ENCODE data around the gene BCOR.

The BCOR gene

DNA sequence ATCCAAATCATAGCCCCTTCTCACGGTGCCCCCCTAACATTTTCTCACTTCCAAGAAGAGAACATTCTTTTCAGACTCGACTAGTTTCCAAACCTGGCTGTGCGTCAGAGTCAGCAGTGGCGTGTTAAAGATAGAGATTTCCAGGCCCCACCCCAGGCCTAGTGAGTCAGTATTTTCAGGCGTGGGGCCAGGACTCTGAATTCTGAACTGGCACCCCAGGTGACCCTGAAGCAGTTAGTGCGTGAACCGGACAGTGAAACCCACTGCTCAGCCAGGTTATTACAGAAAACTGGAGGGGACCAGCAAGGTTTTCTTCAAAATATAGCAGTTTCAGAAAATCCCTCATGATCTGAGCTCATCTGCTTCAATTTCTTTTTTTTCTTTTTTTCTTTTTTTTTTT lies 35.0 kb upstream of the BCOR start:
- Histone ChIP-seq H3K36me3 (ENCODE audit: insufficient read depth, low read length) (no peaks in the 10 kb centered on the region), H3K9me3 (ENCODE audit: low read length) (no peaks in the 10 kb centered on the region), H3K4me1 (ENCODE audit: insufficient read depth, low read length) (no peaks in the 10 kb centered on the region), H3K4me3 (ENCODE audit: low read depth in 1 of 2, low read length in 2 of 2) (no peak overlapping the region), H3K9ac (ENCODE audit: low read length) (no peak overlapping the region), H3K27me3 (ENCODE audit: control insufficient read depth in 1 of 2, insufficient read depth in 2 of 2, low read length in 2 of 2) (no peaks in the 10 kb centered on the region), H3K27ac (ENCODE audit: low read depth, low read length) (no peak overlapping the region)

DNA sequence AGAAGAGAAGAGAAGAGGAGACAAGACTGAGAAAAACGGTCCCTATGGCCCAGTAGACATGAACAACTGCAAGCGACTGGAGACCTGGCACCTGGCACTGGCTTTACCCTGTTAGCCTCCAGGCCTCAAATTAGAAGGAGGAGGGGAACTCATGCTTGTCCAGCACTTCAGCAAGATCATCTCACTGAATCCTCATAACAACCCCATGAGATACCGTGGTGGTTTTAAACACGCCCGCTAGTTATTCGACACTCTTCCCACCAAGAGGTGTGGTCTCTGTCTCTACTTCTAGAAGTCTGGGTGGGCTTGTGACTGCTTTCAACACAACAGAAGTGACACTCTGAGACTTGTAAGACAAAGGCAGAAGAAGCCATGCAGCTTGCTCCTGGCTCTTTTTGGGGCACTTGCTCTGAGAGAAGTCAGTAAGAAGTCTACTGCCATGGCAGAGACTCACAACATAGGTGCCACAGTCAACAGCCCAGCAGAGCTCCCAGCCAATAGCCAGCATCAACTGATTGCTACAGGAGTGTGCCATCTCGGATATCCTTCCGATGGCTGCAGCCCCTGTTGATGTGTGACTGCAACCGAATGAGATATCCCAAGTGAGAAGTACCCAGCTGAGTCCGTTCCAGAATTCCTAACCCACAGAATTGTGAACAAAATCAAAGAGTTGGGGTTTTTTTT lies 34.0 kb upstream of the BCOR start:
- no peak overlapping the region for H3K9ac ChIP-seq (ENCODE audit: low read length)
- no peaks in the 10 kb centered on the region for H3K27me3 ChIP-seq (ENCODE audit: control insufficient read depth in 1 of 2, insufficient read depth in 2 of 2, low read length in 2 of 2)
- H3K27ac ChIP-seq (ENCODE audit: low read depth, low read length) = no peak overlapping the region

DNA sequence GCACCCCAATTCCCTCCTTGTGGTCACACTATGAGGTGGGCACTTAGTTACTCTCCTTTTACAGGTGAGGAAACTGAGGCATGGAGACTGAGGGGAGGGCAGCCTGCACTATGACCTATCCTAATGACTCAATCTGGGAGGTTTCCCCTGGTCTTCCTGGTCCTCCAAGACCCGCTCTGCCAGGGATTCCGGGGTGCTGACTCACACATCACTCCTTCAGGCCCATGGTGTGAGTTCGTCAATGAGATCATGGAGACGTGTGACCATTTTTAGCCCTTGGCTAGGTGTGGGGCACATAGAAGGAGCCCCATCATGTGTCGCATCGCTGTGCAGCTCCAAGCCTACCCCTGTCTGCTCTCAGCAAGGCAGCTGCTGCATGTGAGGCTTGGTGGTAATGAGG lies 32.4 kb upstream of the BCOR start:
- H3K9ac ChIP-seq (ENCODE audit: low read length) = no peak overlapping the region
- H3K4me1 ChIP-seq (ENCODE audit: insufficient read depth, low read length) = no peaks in the 10 kb centered on the region
- no peaks in the 10 kb centered on the region for H3K27me3 ChIP-seq (ENCODE audit: control insufficient read depth in 1 of 2, insufficient read depth in 2 of 2, low read length in 2 of 2)
- no peaks in the 10 kb centered on the region for H3K36me3 ChIP-seq (ENCODE audit: insufficient read depth, low read length)
- no peak overlapping the region for H3K27ac ChIP-seq (ENCODE audit: low read depth, low read length)
- H3K9me3 ChIP-seq (ENCODE audit: low read length) = no peaks in the 10 kb centered on the region
- H3K4me3 ChIP-seq (ENCODE audit: low read depth in 1 of 2, low read length in 2 of 2) = no peak overlapping the region

More for the DNA sequence above, 34.0 kb upstream of the BCOR start:
- no peak overlapping the region for H3K4me3 ChIP-seq (ENCODE audit: low read depth in 1 of 2, low read length in 2 of 2)
- no peaks in the 10 kb centered on the region for H3K9me3 ChIP-seq (ENCODE audit: low read length)
- H3K36me3 ChIP-seq (ENCODE audit: insufficient read depth, low read length) = no peaks in the 10 kb centered on the region
- H3K4me1 ChIP-seq (ENCODE audit: insufficient read depth, low read length) = no peaks in the 10 kb centered on the region

DNA sequence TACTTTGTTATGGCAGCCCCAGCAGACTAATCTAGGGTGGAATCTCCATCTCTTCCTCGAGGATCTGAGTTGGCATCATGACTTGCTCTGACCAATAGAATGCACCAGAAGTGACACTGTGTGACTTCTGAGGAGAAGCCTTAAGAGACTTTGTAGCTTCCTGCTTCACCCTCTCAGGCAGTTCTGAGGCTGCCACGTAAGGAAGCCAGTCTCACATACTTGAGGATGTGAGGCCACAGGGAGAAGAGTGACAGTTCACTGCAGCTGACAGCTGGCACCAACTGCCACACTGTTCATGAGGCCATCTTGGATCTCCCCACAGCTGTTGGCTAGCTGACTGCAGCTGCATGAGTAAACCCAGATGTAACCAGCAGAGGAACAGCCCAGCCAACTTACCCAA lies 29.3 kb upstream of the BCOR start:
- H3K36me3 ChIP-seq (ENCODE audit: insufficient read depth, low read length) = no peaks in the 10 kb centered on the region
- H3K27ac ChIP-seq (ENCODE audit: low read depth, low read length) = no peak overlapping the region
- no peak overlapping the region for H3K9ac ChIP-seq (ENCODE audit: low read length)
- H3K27me3 ChIP-seq (ENCODE audit: control insufficient read depth in 1 of 2, insufficient read depth in 2 of 2, low read length in 2 of 2) = no peaks in the 10 kb centered on the region
- H3K4me3 ChIP-seq (ENCODE audit: low read depth in 1 of 2, low read length in 2 of 2) = no peak overlapping the region
- no peaks in the 10 kb centered on the region for H3K4me1 ChIP-seq (ENCODE audit: insufficient read depth, low read length)
- H3K9me3 ChIP-seq (ENCODE audit: low read length) = no peaks in the 10 kb centered on the region

- Histone ChIP-seq H3K4me3 (ENCODE audit: low read depth in 1 of 2, low read length in 2 of 2) (no peak overlapping the region), H3K4me1 (ENCODE audit: insufficient read depth, low read length) (no peaks in the 10 kb centered on the region), H3K27me3 (ENCODE audit: control insufficient read depth in 1 of 2, insufficient read depth in 2 of 2, low read length in 2 of 2) (peaks cover 0 to 5% of the 10 kb centered on the region in 2 donors), H3K9ac (ENCODE audit: low read length) (no peak overlapping the region), H3K36me3 (ENCODE audit: insufficient read depth, low read length) (no peaks in the 10 kb centered on the region), H3K27ac (ENCODE audit: low read depth, low read length) (no peak overlapping the region), H3K9me3 (ENCODE audit: low read length) (no peaks in the 10 kb centered on the region)
Observed at GRCh38 chrX:40122487-40122886, 24.7 kb upstream of the BCOR start.

DNA sequence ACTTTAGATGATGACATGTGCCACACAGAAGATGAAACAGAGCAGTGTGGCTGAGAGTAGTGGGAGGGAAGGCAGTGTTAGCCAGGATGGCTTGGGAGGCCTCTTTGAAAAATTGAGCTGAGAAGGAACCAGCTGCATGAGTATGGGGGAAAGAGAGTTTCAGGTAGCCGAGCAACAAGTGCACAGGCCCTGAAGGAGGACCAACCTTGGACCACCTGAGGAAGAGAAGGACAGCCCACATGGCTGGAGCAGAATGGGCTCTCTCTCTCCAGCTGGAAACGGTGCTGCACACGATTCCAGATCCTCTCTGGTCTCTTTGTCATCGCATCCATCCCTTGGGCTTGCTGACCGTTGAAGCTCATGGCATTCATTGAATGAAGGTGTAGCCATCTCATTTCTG lies 23.9 kb upstream of the BCOR start:
- Histone ChIP-seq H3K9me3 (ENCODE audit: low read length) (no peaks in the 10 kb centered on the region), H3K36me3 (ENCODE audit: insufficient read depth, low read length) (no peaks in the 10 kb centered on the region), H3K9ac (ENCODE audit: low read length) (no peak overlapping the region), H3K4me3 (ENCODE audit: low read depth in 1 of 2, low read length in 2 of 2) (no peak overlapping the region), H3K27ac (ENCODE audit: low read depth, low read length) (no peak overlapping the region), H3K27me3 (ENCODE audit: control insufficient read depth in 1 of 2, insufficient read depth in 2 of 2, low read length in 2 of 2) (peaks cover 0 to 5% of the 10 kb centered on the region in 2 donors), H3K4me1 (ENCODE audit: insufficient read depth, low read length) (no peaks in the 10 kb centered on the region)

DNA sequence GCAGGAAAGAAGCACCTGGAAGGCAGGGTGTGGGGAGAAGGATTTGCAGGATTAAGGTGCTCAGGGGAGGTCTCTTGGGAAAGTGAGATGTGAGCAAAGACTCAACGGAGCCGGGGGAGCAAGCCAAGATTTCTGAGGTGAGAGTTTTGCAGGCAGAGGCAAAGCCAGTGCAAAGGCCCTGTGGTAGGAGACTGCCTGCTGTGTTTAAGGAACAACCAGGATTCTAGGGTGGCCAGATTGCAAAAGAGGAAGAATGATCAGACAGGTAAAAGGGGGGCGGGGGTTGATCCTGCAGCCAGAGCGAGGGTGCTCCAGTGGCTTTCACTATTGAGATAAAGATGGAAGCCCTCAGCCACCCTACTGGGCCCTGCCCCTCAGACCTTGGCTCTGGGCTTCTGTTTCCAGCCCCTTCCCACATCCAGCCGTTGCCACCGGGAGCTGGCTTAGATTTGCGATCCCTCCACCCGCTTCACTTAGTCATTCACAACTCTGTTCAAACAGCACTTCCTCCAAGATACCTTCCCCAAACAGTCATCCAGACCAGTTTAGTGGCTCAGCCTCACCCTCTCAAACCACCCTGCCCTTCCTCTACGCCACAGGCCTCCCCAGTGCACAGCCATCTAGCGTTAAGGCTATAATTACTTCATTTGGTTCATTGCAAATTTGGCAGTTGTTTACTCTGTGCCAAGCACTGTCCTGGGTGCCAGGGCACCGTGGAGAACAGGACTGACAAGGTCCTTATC lies 23.3 kb upstream of the BCOR start:
- no peak overlapping the region for H3K4me3 ChIP-seq (ENCODE audit: low read depth in 1 of 2, low read length in 2 of 2)

DNA sequence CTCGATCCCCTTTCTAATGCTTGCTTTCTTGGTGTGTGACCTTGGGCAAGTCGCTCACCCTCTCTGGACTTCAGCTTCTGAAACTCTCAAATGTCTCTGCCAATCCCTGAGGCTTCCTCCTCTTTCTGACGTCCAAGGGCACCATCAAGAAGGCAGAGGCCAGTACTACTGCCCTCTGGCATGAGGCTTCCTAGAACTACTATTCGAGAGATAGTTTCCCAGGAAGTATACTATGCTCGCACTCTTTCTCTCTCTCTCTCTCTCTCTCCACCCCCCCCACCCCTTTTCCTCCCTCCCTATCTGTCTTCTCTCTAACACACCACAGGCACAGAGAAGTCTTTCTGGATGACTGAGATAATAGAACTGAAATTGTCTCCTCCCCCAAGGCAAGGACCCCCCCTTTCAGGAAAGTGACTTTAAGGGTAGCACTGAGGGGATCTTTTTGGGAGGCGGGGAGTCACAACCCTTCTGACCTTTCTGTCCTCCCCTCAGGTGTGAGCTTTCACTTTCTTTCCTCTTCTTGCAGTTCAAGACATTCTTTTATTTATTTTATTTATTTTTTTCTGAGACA lies 20.0 kb upstream of the BCOR start:
- H3K9me3 ChIP-seq (ENCODE audit: low read length) = no peaks in the 10 kb centered on the region
- H3K4me1 ChIP-seq (ENCODE audit: insufficient read depth, low read length) = no peaks in the 10 kb centered on the region
- peaks cover 5 to 8% of the 10 kb centered on the region in 2 donors for H3K27me3 ChIP-seq (ENCODE audit: control insufficient read depth in 1 of 2, insufficient read depth in 2 of 2, low read length in 2 of 2)
- H3K27ac ChIP-seq (ENCODE audit: low read depth, low read length) = no peak overlapping the region
- H3K9ac ChIP-seq (ENCODE audit: low read length) = no peak overlapping the region
- H3K4me3 ChIP-seq (ENCODE audit: low read depth in 1 of 2, low read length in 2 of 2) = no peak overlapping the region
- H3K36me3 ChIP-seq (ENCODE audit: insufficient read depth, low read length) = no peaks in the 10 kb centered on the region

More for the DNA sequence above, 23.3 kb upstream of the BCOR start:
- H3K36me3 ChIP-seq (ENCODE audit: insufficient read depth, low read length) = no peaks in the 10 kb centered on the region
- no peak overlapping the region for H3K27ac ChIP-seq (ENCODE audit: low read depth, low read length)
- H3K9ac ChIP-seq (ENCODE audit: low read length) = no peak overlapping the region
- H3K4me1 ChIP-seq (ENCODE audit: insufficient read depth, low read length) = no peaks in the 10 kb centered on the region
- no peaks in the 10 kb centered on the region for H3K9me3 ChIP-seq (ENCODE audit: low read length)
- peaks cover 0 to 5% of the 10 kb centered on the region in 2 donors for H3K27me3 ChIP-seq (ENCODE audit: control insufficient read depth in 1 of 2, insufficient read depth in 2 of 2, low read length in 2 of 2)

DNA sequence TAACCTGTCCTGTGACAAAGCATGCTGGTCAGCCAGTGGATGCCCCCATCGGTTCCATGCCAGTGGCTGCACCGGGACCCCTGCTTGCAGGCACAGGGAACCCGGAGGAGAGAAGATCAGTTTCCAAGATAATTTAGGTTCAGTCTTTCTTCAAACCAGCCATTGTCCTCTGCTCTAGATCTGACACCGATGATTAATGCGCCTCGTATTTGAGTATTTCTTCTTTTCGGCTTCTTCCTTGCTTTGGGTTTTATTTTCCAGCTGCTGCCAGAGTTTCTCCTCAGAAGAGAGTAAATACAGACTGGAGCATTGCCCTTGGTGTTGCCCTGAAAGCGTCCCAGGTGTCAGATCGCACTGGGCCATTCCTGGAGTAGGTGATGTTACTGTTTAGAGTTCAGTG lies 19.2 kb upstream of the BCOR start:
- H3K27me3 ChIP-seq (ENCODE audit: control insufficient read depth in 1 of 2, insufficient read depth in 2 of 2, low read length in 2 of 2) = peaks cover 5 to 8% of the 10 kb centered on the region in 2 donors

DNA sequence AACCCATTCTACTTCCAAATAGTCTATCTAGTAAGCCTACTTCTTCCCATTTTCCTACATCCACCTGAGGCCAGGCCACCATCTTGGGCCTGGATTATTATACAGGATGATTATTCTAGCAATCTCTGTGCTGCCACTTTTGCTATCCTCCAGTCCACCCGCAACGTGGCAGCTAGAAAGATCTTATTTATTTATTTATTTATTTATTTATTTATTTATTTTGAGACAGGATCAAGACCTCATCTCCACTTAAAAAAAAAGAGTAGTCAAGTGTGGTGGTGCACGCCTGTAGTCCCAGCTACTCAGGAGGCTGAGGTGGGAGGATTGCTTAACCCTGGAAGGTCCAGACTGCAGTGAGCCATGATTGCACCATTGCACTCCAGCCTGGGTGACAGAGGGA lies 15.2 kb upstream of the BCOR start:
- peaks cover 5% of the 10 kb centered on the region for H3K4me1 ChIP-seq (ENCODE audit: insufficient read depth, low read length)
- H3K36me3 ChIP-seq (ENCODE audit: insufficient read depth, low read length) = no peaks in the 10 kb centered on the region
- H3K9ac ChIP-seq (ENCODE audit: low read length) = no peak overlapping the region
- no peaks in the 10 kb centered on the region for H3K9me3 ChIP-seq (ENCODE audit: low read length)
- H3K27me3 ChIP-seq (ENCODE audit: control insufficient read depth in 1 of 2, insufficient read depth in 2 of 2, low read length in 2 of 2) = peaks cover 8 to 14% of the 10 kb centered on the region in 2 donors
- H3K4me3 ChIP-seq (ENCODE audit: low read depth in 1 of 2, low read length in 2 of 2) = no peak overlapping the region
- H3K27ac ChIP-seq (ENCODE audit: low read depth, low read length) = no peak overlapping the region

More for the DNA sequence above, 19.2 kb upstream of the BCOR start:
- Histone ChIP-seq H3K9me3 (ENCODE audit: low read length) (no peaks in the 10 kb centered on the region), H3K4me3 (ENCODE audit: low read depth in 1 of 2, low read length in 2 of 2) (no peak overlapping the region), H3K27ac (ENCODE audit: low read depth, low read length) (no peak overlapping the region), H3K9ac (ENCODE audit: low read length) (no peak overlapping the region), H3K36me3 (ENCODE audit: insufficient read depth, low read length) (no peaks in the 10 kb centered on the region), H3K4me1 (ENCODE audit: insufficient read depth, low read length) (no peaks in the 10 kb centered on the region)

DNA sequence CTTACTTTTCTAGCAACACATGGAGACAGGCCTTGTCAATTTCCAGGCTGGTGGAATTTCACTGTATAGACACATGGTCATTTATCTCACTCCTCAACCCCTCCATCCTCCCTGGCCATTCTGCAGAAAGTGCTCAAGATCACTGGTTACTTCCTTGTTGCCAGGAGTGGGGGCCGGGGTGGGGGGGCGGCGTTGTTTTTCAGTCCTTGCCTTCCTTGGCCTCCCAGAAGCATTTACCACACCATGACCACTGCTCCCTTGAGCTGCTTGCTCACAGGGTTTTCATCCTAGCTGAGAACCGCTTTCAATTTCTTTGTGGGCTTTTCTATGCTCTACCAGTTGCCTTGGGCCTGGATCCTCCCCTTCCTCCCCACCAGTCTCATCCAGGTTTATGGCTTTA lies 14.1 kb upstream of the BCOR start:
- Histone ChIP-seq H3K27ac (ENCODE audit: low read depth, low read length) (no peak overlapping the region), H3K4me1 (ENCODE audit: insufficient read depth, low read length) (peaks cover 10% of the 10 kb centered on the region), H3K4me3 (ENCODE audit: low read depth in 1 of 2, low read length in 2 of 2) (no peak overlapping the region), H3K9ac (ENCODE audit: low read length) (no peak overlapping the region), H3K27me3 (ENCODE audit: control insufficient read depth in 1 of 2, insufficient read depth in 2 of 2, low read length in 2 of 2) (peaks cover 8 to 25% of the 10 kb centered on the region in 2 donors), H3K9me3 (ENCODE audit: low read length) (no peaks in the 10 kb centered on the region), H3K36me3 (ENCODE audit: insufficient read depth, low read length) (no peaks in the 10 kb centered on the region)

All from muscle layer of colon (tissue), 2 donors.